Measurements from ENCODE around the gene VOPP1. TPM values are rescaled to one million over a fixed set of nuclear protein-coding genes. Genes with fewer than 3 reads are reported as not detected.
"Not testable (repeated sequence)": the region's sequence is repeated elsewhere in the genome, so short reads cannot be mapped to it uniquely, and the experiment has no call there.

VOPP1 gene
- total RNA-seq, 6 experiments from 2014 or later: 15.8 to 30.3 (median 23.2) TPM

GRCh38 chr7:55587687-55588378, 15.5 kb upstream of the VOPP1 start:
- Histone ChIP-seq H3K9me3 (no peaks in the 10 kb centered on the region), H3K27ac (no peak overlapping the region), H3K4me3 (no peak overlapping the region), H3K27me3 (no peaks in the 10 kb centered on the region), H3K4me1 (no peaks in the 10 kb centered on the region), H3K36me3 (no peaks in the 10 kb centered on the region)
- DNase-seq: no peak
- TF ChIP-seq CTCF (IDR thresholded peaks at IDR 0.05): no peak
- no peak for TF ChIP-seq POLR2A (IDR thresholded peaks at IDR 0.05)
- no peak for ATAC-seq
- 39% methylated on average over 3 of the region's 8 CpGs for WGBS (ENCODE audit: insufficient coverage, low coverage, low lambda C conversion rate, missing lambda C conversion rate)
- intact Hi-C loops (cut with DNase I): no loop called here

GRCh38 chr7:55582656-55583055, 10.4 kb upstream of the VOPP1 start:
- intact Hi-C loops (cut with DNase I); DNase-seq; ATAC-seq: not testable (repeated sequence)

GRCh38 chr7:55576753-55577152, 4.5 kb upstream of the VOPP1 start:
- Histone ChIP-seq H3K27me3 (no peaks in the 10 kb centered on the region), H3K4me3 (no peak overlapping the region), H3K9me3 (no peaks in the 10 kb centered on the region), H3K4me1 (no peaks in the 10 kb centered on the region), H3K36me3 (no peaks in the 10 kb centered on the region), H3K27ac (no peak overlapping the region)
- ATAC-seq: no peak
- no peak for TF ChIP-seq CTCF (IDR thresholded peaks at IDR 0.05)
- TF ChIP-seq POLR2A (IDR thresholded peaks at IDR 0.05): no peak
- intact Hi-C loops (cut with DNase I): no loop called here
- DNase-seq: no peak
- 80% methylated on average over 4 of the region's 4 CpGs for WGBS (ENCODE audit: insufficient coverage, low coverage, low lambda C conversion rate, missing lambda C conversion rate)

More at GRCh38 chr7:55582656-55583055, 10.4 kb upstream of the VOPP1 start:
- H3K27me3 ChIP-seq, H3K9me3 ChIP-seq, H3K27ac ChIP-seq, H3K36me3 ChIP-seq, H3K4me1 ChIP-seq, H3K4me3 ChIP-seq: not testable (repeated sequence)
- 100% methylated on average over 1 of the region's 9 CpGs for WGBS (ENCODE audit: insufficient coverage, low coverage, low lambda C conversion rate, missing lambda C conversion rate)

GRCh38 chr7:55575733-55576132, 3.4 kb upstream of the VOPP1 start:
- H3K4me3 ChIP-seq: no peak overlapping the region
- no peaks in the 10 kb centered on the region for H3K36me3 ChIP-seq
- H3K27ac ChIP-seq: no peak overlapping the region
- H3K27me3 ChIP-seq: no peaks in the 10 kb centered on the region
- DNase-seq (no peak), ATAC-seq (no peak)
- TF ChIP-seq CTCF (IDR thresholded peaks at IDR 0.05) (no peak), POLR2A (IDR thresholded peaks at IDR 0.05) (no peak)
- no peaks in the 10 kb centered on the region for H3K4me1 ChIP-seq
- no peaks in the 10 kb centered on the region for H3K9me3 ChIP-seq
- 82% methylated on average over 4 of the region's 4 CpGs for WGBS (ENCODE audit: insufficient coverage, low coverage, low lambda C conversion rate, missing lambda C conversion rate)
- intact Hi-C loops (cut with DNase I): no loop called here

GRCh38 chr7:55575098-55575497, 2.8 kb upstream of the VOPP1 start:
- DNase-seq: no peak
- no peak for TF ChIP-seq CTCF (IDR thresholded peaks at IDR 0.05)
- TF ChIP-seq POLR2A (IDR thresholded peaks at IDR 0.05): no peak
- intact Hi-C loops (cut with DNase I): no loop called here
- Histone ChIP-seq H3K9me3 (no peaks in the 10 kb centered on the region), H3K36me3 (no peaks in the 10 kb centered on the region), H3K4me1 (peaks cover 0 to 3% (median 0%) of the 10 kb centered on the region in 4 donors), H3K4me3 (no peak overlapping the region), H3K27ac (no peak overlapping the region), H3K27me3 (no peaks in the 10 kb centered on the region)
- no peak for ATAC-seq
- 71% methylated on average over 3 of the region's 9 CpGs for WGBS (ENCODE audit: insufficient coverage, low coverage, low lambda C conversion rate, missing lambda C conversion rate)

All from right lobe of liver (tissue), 6 donors.